MM.1S (cell line): Measurements from ENCODE around the gene NPVF.

Experiments
- DNase-seq: peaks from one replicate; pipeline ENCODE4 v3.0.0-alpha.2; 2015
- H2AFZ ChIP-seq: fragments of 300-600 bp; sonication (generic); 2 replicates; pipeline ENCODE4 v1.6.0; 2016; ENCODE audit warnings: antibody characterized with exemption, low read length
- H3F3A ChIP-seq: fragments of 300-600 bp; sonication (generic); 2 replicates; pipeline ENCODE4 v1.6.1; 2016; ENCODE audit warnings: mild to moderate bottlenecking, antibody characterized with exemption, low read length, moderate library complexity, mixed read lengths; ENCODE audit not compliant: insufficient read depth
- H3K27ac ChIP-seq: fragments of 300-600 bp; sonication (generic); 2 replicates; pipeline ENCODE4 v1.5.1; 2016; ENCODE audit warnings: mild to moderate bottlenecking, low read length
- H3K27me3 ChIP-seq: fragments of 300-600 bp; sonication (generic); replicated peaks from 2 replicates; pipeline ENCODE4 v1.6.0; 2016; ENCODE audit warnings: low read length; ENCODE audit not compliant: insufficient read depth
- H3K36me3 ChIP-seq: fragments of 300-600 bp; sonication (generic); replicated peaks from 2 replicates; pipeline ENCODE4 v1.6.1; 2016; ENCODE audit warnings: mild to moderate bottlenecking, low read length, mixed read lengths; ENCODE audit not compliant: insufficient read depth
- H3K4me1 ChIP-seq: fragments of 300-600 bp; sonication (generic); 2 replicates; pipeline ENCODE4 v1.6.1; 2016; ENCODE audit warnings: low read length, mixed read lengths
- H3K4me2 ChIP-seq: fragments of 300-600 bp; sonication (generic); 2 replicates; pipeline ENCODE4 v1.6.0; 2016; ENCODE audit warnings: low read depth, low read length
- H3K4me3 ChIP-seq: fragments of 300-600 bp; sonication (generic); 2 replicates; pipeline ENCODE4 v1.5.1; 2016; ENCODE audit warnings: low read length, mixed read lengths
- H3K79me2 ChIP-seq: fragments of 300-600 bp; sonication (generic); 2 replicates; pipeline ENCODE4 v1.6.1; 2016; ENCODE audit warnings: mixed run types, low read length, mixed read lengths
- H3K9ac ChIP-seq: fragments of 300-600 bp; sonication (generic); 2 replicates; pipeline ENCODE4 v1.6.1; 2016; ENCODE audit warnings: low read length, mixed read lengths
- H3K9me2 ChIP-seq: fragments of 300-600 bp; sonication (generic); replicated peaks from 2 replicates; pipeline ENCODE4 v1.6.1; 2016; ENCODE audit warnings: mild to moderate bottlenecking, low read length, mixed read lengths; ENCODE audit not compliant: insufficient read depth
- H3K9me3 ChIP-seq: fragments of 300-600 bp; sonication (generic); replicated peaks from 2 replicates; pipeline ENCODE4 v1.6.1; 2016; ENCODE audit warnings: mild to moderate bottlenecking, low read length, mixed read lengths; ENCODE audit not compliant: insufficient read depth
- H4K20me1 ChIP-seq: fragments of 300-600 bp; sonication (generic); 2 replicates; pipeline ENCODE4 v1.6.1; 2016; ENCODE audit warnings: mild to moderate bottlenecking, low read length, moderate library complexity, mixed read lengths; ENCODE audit not compliant: insufficient read depth
- CTCF ChIP-seq: fragments of 300-600 bp; sonication (generic); IDR thresholded peaks from 2 replicates; pipeline ENCODE4 v1.5.1; 2016; ENCODE audit warnings: antibody characterized with exemption, low read length, mixed read lengths
- EZH2 ChIP-seq: fragments of 300-600 bp; sonication (generic); optimal IDR thresholded peaks from 2 replicates; pipeline ENCODE3; 2017; ENCODE audit warnings: low read depth, mild to moderate bottlenecking, antibody characterized with exemption, low read length, mixed read lengths
- EZH2phosphoT487 ChIP-seq: fragments of 300-600 bp; sonication (generic); IDR thresholded peaks from 2 replicates; pipeline ENCODE4 v1.6.1; 2018; ENCODE audit warnings: antibody characterized with exemption, low read length

Gene NPVF

GRCh38 chr7:25179771-25180591 is 48.3 kb downstream of the NPVF start:
- Histone ChIP-seq H3K4me3 (peak overlapping the region; percentile 81), H3K36me3 (no peaks in the 10 kb centered on the region), H2AFZ (peak overlapping the region; percentile 99), H3K9ac (peak overlapping the region; percentile 74), H3K79me2 (no peaks in the 10 kb centered on the region), H3K27me3 (no peaks in the 10 kb centered on the region), H3K4me2 (peak overlapping the region; percentile 94), H3F3A (no peaks in the 10 kb centered on the region), H3K4me1 (peaks cover 6% of the 10 kb centered on the region), H4K20me1 (no peaks in the 10 kb centered on the region), H3K9me2 (no peaks in the 10 kb centered on the region), H3K9me3 (no peaks in the 10 kb centered on the region), H3K27ac (peak overlapping the region; percentile 37; the same call in 1 of the 2 replicates)
- DNase-seq, result peak; percentile 87
- TF ChIP-seq EZH2, result no peak
- TF ChIP-seq CTCF, result peak; percentile 66

GRCh38 chr7:25179325-25179724 is 49.0 kb downstream of the NPVF start:
- Histone ChIP-seq H3K79me2 (no peaks in the 10 kb centered on the region), H3K27ac (peak overlapping the region; percentile 37; the same call in 1 of the 2 replicates), H3F3A (no peaks in the 10 kb centered on the region), H3K4me3 (peak overlapping the region; percentile 81), H2AFZ (peak overlapping the region; percentile 91), H3K27me3 (no peaks in the 10 kb centered on the region), H3K9me3 (no peaks in the 10 kb centered on the region), H3K4me2 (peak overlapping the region; percentile 94), H3K9ac (peak overlapping the region; percentile 74), H3K36me3 (no peaks in the 10 kb centered on the region), H3K9me2 (no peaks in the 10 kb centered on the region), H4K20me1 (no peaks in the 10 kb centered on the region), H3K4me1 (peaks cover 6% of the 10 kb centered on the region)
- no peak for DNase-seq
- no peak for TF ChIP-seq EZH2phosphoT487
- no peak for TF ChIP-seq CTCF
- TF ChIP-seq EZH2, result no peak
